Astrocyte (in vitro differentiated cells and primary cell): ENCODE data around the gene MYO15B. TPM values are rescaled to one million over a fixed set of nuclear protein-coding genes. Genes with fewer than 3 reads are reported as not detected.

Experiments
- DNase-seq: peaks from one replicate; pipeline ENCODE4 v3.0.0-alpha.2; 2010; ENCODE audit warnings: low read depth
- FAIRE-seq: peaks from 2 replicates; lab custom pipeline; 2011; peaks lifted over from hg19 to GRCh38; lab: Jason Lieb, UNC
- H2AFZ ChIP-seq: 2 replicates; pipeline ENCODE4 v1.6.0; 2012; ENCODE audit warnings: low read depth, low read length, inconsistent platforms
- H3K27ac ChIP-seq: 2 replicates; pipeline ENCODE4 v1.5.1; 2011; ENCODE audit warnings: low read depth, low read length, inconsistent platforms
- H3K27me3 ChIP-seq: 2 replicates; pipeline ENCODE4 v1.6.0; 2011; ENCODE audit warnings: low read length, inconsistent platforms; ENCODE audit not compliant: insufficient read depth
- H3K36me3 ChIP-seq: 2 replicates; pipeline ENCODE4 v1.5.1; 2011; ENCODE audit warnings: low read length, inconsistent platforms; ENCODE audit not compliant: insufficient read depth
- H3K4me1 ChIP-seq: 2 replicates; pipeline ENCODE4 v1.5.1; 2011; ENCODE audit warnings: low read length, inconsistent platforms; ENCODE audit not compliant: insufficient read depth
- H3K4me2 ChIP-seq: 2 replicates; pipeline ENCODE4 v1.6.0; 2012; ENCODE audit warnings: low read length, inconsistent platforms
- H3K4me3 ChIP-seq: 2 replicates; pipeline ENCODE4 v1.5.1; 2011; ENCODE audit warnings: low read depth, mild to moderate bottlenecking, low read length, inconsistent platforms; ENCODE audit not compliant: insufficient read depth
- H3K79me2 ChIP-seq: 2 replicates; pipeline ENCODE4 v1.6.0; 2012; ENCODE audit warnings: mild to moderate bottlenecking, low read length, inconsistent platforms; ENCODE audit not compliant: insufficient read depth
- H3K9ac ChIP-seq: 2 replicates; pipeline ENCODE4 v1.6.0; 2012; ENCODE audit warnings: mild to moderate bottlenecking, low read length, inconsistent platforms
- H3K9me3 ChIP-seq: 2 replicates; pipeline ENCODE4 v1.5.1; 2012; ENCODE audit warnings: low read depth, mild to moderate bottlenecking, low read length, inconsistent platforms; ENCODE audit not compliant: insufficient read depth
- H4K20me1 ChIP-seq: 2 replicates; pipeline ENCODE4 v1.6.0; 2012; ENCODE audit warnings: low read length, inconsistent platforms; ENCODE audit not compliant: insufficient read depth
- H3K27ac Mint-ChIP-seq: one replicate; pipeline ENCODE4 v1.8.0; 2021; ENCODE audit warnings: mild to moderate bottlenecking, mixed read lengths; ENCODE audit not compliant: unreplicated experiment
- H3K27me3 Mint-ChIP-seq: one replicate; pipeline ENCODE4 v1.8.0; 2021; ENCODE audit warnings: low read depth, mixed read lengths; ENCODE audit not compliant: unreplicated experiment
- H3K36me3 Mint-ChIP-seq: one replicate; pipeline ENCODE4 v1.8.0; 2021; ENCODE audit warnings: low read depth, mixed read lengths; ENCODE audit not compliant: unreplicated experiment
- H3K4me1 Mint-ChIP-seq: one replicate; pipeline ENCODE4 v1.8.0; 2021; ENCODE audit warnings: low read depth, mixed read lengths; ENCODE audit not compliant: unreplicated experiment
- H3K4me3 Mint-ChIP-seq: one replicate; pipeline ENCODE4 v1.8.0; 2021; ENCODE audit warnings: mild to moderate bottlenecking, moderate library complexity, mixed read lengths; ENCODE audit not compliant: unreplicated experiment
- H3K9me3 Mint-ChIP-seq: one replicate; pipeline ENCODE4 v1.8.0; 2021; ENCODE audit warnings: mild to moderate bottlenecking, mixed read lengths; ENCODE audit not compliant: unreplicated experiment
- CTCF ChIP-seq: IDR thresholded peaks from 2 replicates; pipeline ENCODE4 v1.5.1; 2011; ENCODE audit warnings: low read depth, mild to moderate bottlenecking, inconsistent platforms, low read length, moderate library complexity; ENCODE audit not compliant: insufficient read depth
- EZH2 ChIP-seq: IDR thresholded peaks from 2 replicates; pipeline ENCODE4 v1.6.1; 2012; ENCODE audit warnings: mild to moderate bottlenecking, low read length, inconsistent platforms; ENCODE audit not compliant: insufficient read depth
- total RNA-seq: library from RNA; stranded (reverse); gene quantifications from 2 replicates; pipeline ENCODE4 v1.2.1, GENCODE V29; 2021

The MYO15B gene
- total RNA-seq, 1 donor from 2014 or later: 3.5 TPM

GRCh38 chr17:75548813-75549212 lies 38.8 kb upstream of the MYO15B start:
- TF ChIP-seq EZH2: no peak
- no peak for TF ChIP-seq CTCF
- H3K4me2 ChIP-seq: no peak overlapping the region
- no peak overlapping the region for H3K4me3 ChIP-seq
- H3K9ac ChIP-seq: no peak overlapping the region
- H3K79me2 ChIP-seq: no peaks in the 10 kb centered on the region
- H3K9me3 ChIP-seq: no peaks in the 10 kb centered on the region
- H3K27ac ChIP-seq: no peak overlapping the region
- H4K20me1 ChIP-seq: no peaks in the 10 kb centered on the region
- no peak overlapping the region for H2AFZ ChIP-seq
- H3K27me3 ChIP-seq: peaks cover 4% of the 10 kb centered on the region
- H3K36me3 ChIP-seq: no peaks in the 10 kb centered on the region
- Mint-ChIP-seq H3K9me3 (no peaks in the 10 kb centered on the region), H3K4me3 (no peak overlapping the region), H3K36me3 (peaks cover 2% of the 10 kb centered on the region), H3K4me1 (peaks cover 18% of the 10 kb centered on the region), H3K27me3 (peaks cover 3% of the 10 kb centered on the region), H3K27ac (no peak overlapping the region)
- peaks cover 6% of the 10 kb centered on the region for H3K4me1 ChIP-seq
- FAIRE-seq (no peak), DNase-seq (no peak)

- TF ChIP-seq EZH2: no peak
- no peak for TF ChIP-seq CTCF
- Histone ChIP-seq H3K27ac (no peak overlapping the region), H3K27me3 (peaks cover 4% of the 10 kb centered on the region), H3K4me2 (no peak overlapping the region), H2AFZ (no peak overlapping the region), H4K20me1 (no peaks in the 10 kb centered on the region), H3K9ac (no peak overlapping the region), H3K36me3 (no peaks in the 10 kb centered on the region), H3K4me1 (peaks cover 6% of the 10 kb centered on the region), H3K4me3 (no peak overlapping the region), H3K79me2 (no peaks in the 10 kb centered on the region), H3K9me3 (no peaks in the 10 kb centered on the region)
- no peaks in the 10 kb centered on the region for H3K9me3 Mint-ChIP-seq
- no peak overlapping the region for H3K27ac Mint-ChIP-seq
- DNase-seq: no peak
- no peaks in the 10 kb centered on the region for H3K27me3 Mint-ChIP-seq
- peaks cover 18% of the 10 kb centered on the region for H3K4me1 Mint-ChIP-seq
- FAIRE-seq: no peak
- H3K4me3 Mint-ChIP-seq: no peak overlapping the region
- H3K36me3 Mint-ChIP-seq: peaks cover 2% of the 10 kb centered on the region
These were observed 38.1 kb upstream of the MYO15B start for GRCh38 chr17:75549246-75550138.

GRCh38 chr17:75550139-75550465 lies 37.5 kb upstream of the MYO15B start:
- no peak overlapping the region for H3K27ac Mint-ChIP-seq
- no peak overlapping the region for H3K9ac ChIP-seq

More at GRCh38 chr17:75550139-75550465, 37.5 kb upstream of the MYO15B start:
- H3K4me3 ChIP-seq: no peak overlapping the region
- H3K4me3 Mint-ChIP-seq: no peak overlapping the region
- H3K27me3 Mint-ChIP-seq: no peaks in the 10 kb centered on the region
- no peak overlapping the region for H3K27ac ChIP-seq
- peaks cover 18% of the 10 kb centered on the region for H3K4me1 Mint-ChIP-seq
- H3K9me3 ChIP-seq: no peaks in the 10 kb centered on the region
- no peak for DNase-seq
- H3K79me2 ChIP-seq: no peaks in the 10 kb centered on the region
- peaks cover 2% of the 10 kb centered on the region for H3K36me3 Mint-ChIP-seq
- peaks cover 6% of the 10 kb centered on the region for H3K4me1 ChIP-seq
- H3K4me2 ChIP-seq: no peak overlapping the region
- no peak overlapping the region for H2AFZ ChIP-seq
- H3K9me3 Mint-ChIP-seq: no peaks in the 10 kb centered on the region
- FAIRE-seq: no peak
- TF ChIP-seq CTCF (no peak), EZH2 (no peak)
- H4K20me1 ChIP-seq: no peaks in the 10 kb centered on the region
- H3K27me3 ChIP-seq: peaks cover 4% of the 10 kb centered on the region
- H3K36me3 ChIP-seq: no peaks in the 10 kb centered on the region
